ENCODE measurements around the gene PADI1.

The PADI1 gene

GRCh38 chr1:17232759-17233661 is 28.1 kb downstream of the PADI1 start (continued):
- TF ChIP-seq ZNF26 (tag by site-specific recombination; IDR thresholded peaks at IDR 0.05) (no peak), KLF16 (tag by site-specific recombination; IDR thresholded peaks at IDR 0.05) (peak; percentile 26; the same call in 1 of the 2 replicates), ZNF157 (tag by site-specific recombination; IDR thresholded peaks at IDR 0.05) (no peak), ZNF792 (tag by site-specific recombination; IDR thresholded peaks at IDR 0.05) (no peak), ZNF645 (tag by site-specific recombination; IDR thresholded peaks at IDR 0.05) (no peak), OSR2 (tag by site-specific recombination; IDR thresholded peaks at IDR 0.05) (peak; percentile 92), ZNF76 (tag by site-specific recombination; IDR thresholded peaks at IDR 0.05; ENCODE audit: borderline replicate concordance, low read depth) (no peak; the same call in 1 of the 2 replicates), SP2 (tag by site-specific recombination; IDR thresholded peaks at IDR 0.05) (peak; percentile 14), ZNF623 (tag by site-specific recombination; IDR thresholded peaks at IDR 0.05) (no peak), ZSCAN16 (tag by site-specific recombination; IDR thresholded peaks at IDR 0.05) (no peak), ZNF580 (tag by site-specific recombination; IDR thresholded peaks at IDR 0.05) (peak; percentile 49; the same call in 1 of the 2 replicates), ZBTB17 (tag by site-specific recombination; IDR thresholded peaks at IDR 0.05) (peak; percentile 94), ZNF473 (tag by site-specific recombination; IDR thresholded peaks at IDR 0.05) (no peak), KLF9 (tag by site-specific recombination; IDR thresholded peaks at IDR 0.05; ENCODE audit: low read depth) (no peak), ZNF660 (tag by site-specific recombination; IDR thresholded peaks at IDR 0.05) (peak; percentile 82), ZNF280C (tag by site-specific recombination; IDR thresholded peaks at IDR 0.05) (no peak), ATF2 (tag by site-specific recombination; IDR thresholded peaks at IDR 0.05; ENCODE audit: low read depth) (peak; percentile 41; the same call in 1 of the 2 replicates), ZNF518A (tag by site-specific recombination; conservative IDR thresholded peaks at IDR 0.05; ENCODE audit: low read depth) (0 out of 2 replicates have a peak, but pooled peaks have one; percentile 17), ZNF37A (tag by site-specific recombination; IDR thresholded peaks at IDR 0.05) (no peak), ZNF148 (tag by site-specific recombination; IDR thresholded peaks at IDR 0.05; ENCODE audit: borderline replicate concordance) (no peak), HIC1 (tag by site-specific recombination; IDR thresholded peaks at IDR 0.05) (peak; percentile 81)

All from HEK293 (cell line).